GM19468 (cell line): ENCODE data around the gene RPS29.
"Not testable (repeated sequence)": the region's sequence is repeated elsewhere in the genome, so short reads cannot be mapped to it uniquely, and the experiment has no call there.

ENCODE experiments used
- ATAC-seq: cut with Tn5 transposase; IDR thresholded peaks from one replicate; pipeline ENCODE4 v1.9.1; 2021; ENCODE audit warnings: mild to moderate bottlenecking, moderate library complexity, moderate number of reproducible peaks; ENCODE audit not compliant: unreplicated experiment; ENCODE audit errors: extremely low read depth

RPS29 gene

GRCh38 chr14:49598485-49599300, 12.5 kb upstream of the RPS29 start, which contains the start of gene LRR1:
TSS of gene LRR1 (plus strand) at chr14:49598940. CDS start at chr14:49599021, 81 bp downstream.
- ATAC-seq: peak; percentile 14

GRCh38 chr14:49598189-49598484, 12.0 kb upstream of the RPS29 start:
- ATAC-seq: no peak

DNA sequence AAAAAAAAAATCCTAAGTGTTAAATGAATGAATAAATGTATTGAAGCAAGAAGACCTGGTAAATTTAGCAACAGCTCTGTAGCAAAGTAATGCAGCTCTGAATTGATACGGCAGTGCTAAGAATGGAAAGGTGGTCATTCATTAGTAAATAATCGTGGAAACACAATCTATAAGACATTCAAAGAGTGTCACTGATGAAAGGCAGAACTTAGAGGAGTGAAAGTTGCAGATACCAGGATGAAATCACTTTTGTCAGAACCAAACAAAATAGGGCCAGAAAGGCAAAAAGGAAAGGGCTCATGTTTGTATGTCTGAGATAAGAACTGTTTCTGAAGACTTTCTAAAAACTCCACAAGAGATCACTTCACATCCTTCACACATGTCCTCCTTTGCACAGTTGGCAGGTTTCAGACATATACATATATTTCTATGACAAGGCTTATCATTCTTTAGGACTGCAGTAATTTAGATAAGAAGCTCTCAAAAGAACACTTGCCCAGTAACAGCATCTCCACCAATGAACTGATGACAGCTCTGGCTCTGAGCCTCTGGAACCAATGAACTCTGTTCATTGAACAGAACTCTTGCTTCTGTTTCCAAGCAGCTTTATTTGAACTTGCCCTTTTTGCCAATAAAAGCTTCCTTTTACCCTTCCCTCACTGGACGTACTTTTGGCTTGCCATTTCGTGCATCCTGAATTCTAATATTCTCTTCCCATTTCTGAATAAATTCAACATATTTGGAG, 8.3 kb upstream of the RPS29 start:
- no peak for ATAC-seq

- ATAC-seq: no peak
Observed at GRCh38 chr14:49593016-49593415, 6.8 kb upstream of the RPS29 start.

- ATAC-seq: no peak
Observed at GRCh38 chr14:49589387-49589786, 3.2 kb upstream of the RPS29 start.

GRCh38 chr14:49586673-49587460, 687 bp upstream of the RPS29 start:
- peak; percentile 14 for ATAC-seq

DNA sequence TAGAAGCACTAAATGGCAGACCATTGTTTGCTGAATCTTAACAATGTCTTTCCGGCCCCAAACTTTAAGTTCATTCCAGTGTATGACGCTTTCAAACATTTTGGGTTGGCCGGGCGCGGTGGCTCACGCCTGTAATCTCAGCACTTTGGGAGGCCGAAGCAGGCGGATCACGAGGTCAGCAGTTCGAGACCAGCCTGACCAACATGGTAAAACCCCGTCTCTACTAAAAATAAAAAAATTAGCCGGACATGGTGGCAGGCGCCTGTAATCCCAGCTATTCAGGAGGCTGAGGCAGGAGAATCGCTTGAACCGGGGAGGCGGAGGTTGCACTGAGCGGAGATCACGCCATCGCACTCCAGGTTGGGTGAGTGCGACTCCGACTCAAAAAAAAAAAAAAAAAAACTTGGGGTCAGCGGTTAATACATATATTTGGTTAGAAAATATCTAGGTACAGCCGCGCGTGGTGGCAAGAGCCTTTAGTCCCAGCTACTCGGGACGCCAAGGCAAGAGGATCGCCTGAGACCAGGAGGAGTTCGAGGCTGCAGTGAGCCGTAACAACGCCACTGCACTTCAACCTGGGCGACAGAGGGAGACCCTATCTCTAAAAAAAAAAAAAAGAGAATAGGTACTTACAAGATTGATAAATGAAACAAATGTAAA, 1.1 kb downstream of the RPS29 start:
- not testable (repeated sequence) for ATAC-seq

DNA sequence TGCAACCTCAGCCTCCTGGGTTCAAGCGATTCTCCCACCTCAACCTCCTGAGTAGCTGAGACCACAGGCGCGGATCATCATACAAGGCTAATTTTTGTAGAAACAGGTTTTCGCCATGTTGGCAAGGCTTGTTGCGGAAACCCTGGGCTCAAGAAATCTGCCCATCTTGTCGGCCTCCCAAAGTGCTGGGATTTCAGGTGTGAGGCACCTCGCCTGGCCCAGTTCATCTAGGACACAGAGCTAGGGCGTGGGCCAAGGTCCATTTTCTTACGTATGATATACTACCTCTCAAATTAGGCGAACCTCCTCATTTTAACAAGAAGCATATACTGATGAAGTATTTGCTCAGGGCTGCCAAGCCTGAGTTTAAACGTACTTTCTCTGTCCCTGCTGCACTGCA, 2.1 kb downstream of the RPS29 start:
- ATAC-seq: no peak

DNA sequence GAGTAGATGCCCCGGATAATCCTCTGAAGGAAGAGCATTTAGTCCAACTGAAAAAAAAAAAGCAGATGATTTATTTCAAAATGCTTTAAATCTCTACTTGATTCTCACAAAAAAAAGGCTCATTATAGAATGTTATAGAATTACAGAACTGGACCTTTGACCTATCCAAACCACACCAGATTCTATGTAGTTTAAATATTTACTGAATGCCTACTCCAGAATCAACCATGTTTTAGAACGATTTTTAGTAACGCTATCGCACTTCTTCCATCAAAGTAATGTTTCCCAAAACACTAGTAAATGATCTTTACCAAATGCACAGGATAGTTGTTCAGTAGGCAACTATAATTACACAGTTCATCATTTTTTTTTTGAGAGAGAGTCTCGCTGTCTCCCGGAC, 2.6 kb downstream of the RPS29 start:
- ATAC-seq: no peak

DNA sequence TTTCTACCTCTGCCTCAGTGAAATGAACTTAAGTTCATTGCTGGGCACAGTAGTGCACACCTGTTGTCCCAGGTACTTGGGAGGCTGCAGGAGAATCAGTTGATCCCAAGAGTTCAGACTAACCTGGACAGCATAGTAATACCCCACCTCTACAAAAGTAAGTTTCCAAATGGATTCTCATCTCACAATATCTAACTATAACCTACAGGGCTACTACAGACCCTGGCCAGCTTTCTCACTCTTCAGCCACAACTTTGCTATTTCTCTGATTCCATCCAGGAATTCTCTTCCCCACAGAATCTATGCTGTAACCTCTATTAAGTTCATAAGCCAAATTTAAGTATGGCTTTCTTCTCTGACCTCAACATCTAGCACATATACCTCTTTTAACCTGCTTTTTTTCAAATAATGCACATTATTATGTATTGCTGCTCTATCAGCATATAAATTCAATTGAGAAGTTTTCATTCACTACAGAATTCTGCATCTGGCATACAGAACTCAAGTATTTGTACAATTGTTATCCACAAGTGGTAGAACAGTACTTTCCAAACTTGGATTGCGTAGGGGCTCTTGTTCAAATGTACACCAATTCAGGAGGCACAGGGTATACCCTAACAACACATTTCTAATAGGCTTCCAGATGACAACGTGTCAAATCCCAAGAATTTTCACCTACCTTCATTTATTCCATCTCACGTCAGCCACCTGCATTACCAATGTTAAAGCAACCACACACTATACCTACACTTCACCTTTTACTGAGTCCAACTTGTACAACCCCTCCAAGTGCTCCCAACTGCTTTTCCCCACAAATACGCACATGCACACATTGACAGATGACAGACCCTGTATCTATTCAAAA, 3.8 kb downstream of the RPS29 start:
- ATAC-seq: no peak

DNA sequence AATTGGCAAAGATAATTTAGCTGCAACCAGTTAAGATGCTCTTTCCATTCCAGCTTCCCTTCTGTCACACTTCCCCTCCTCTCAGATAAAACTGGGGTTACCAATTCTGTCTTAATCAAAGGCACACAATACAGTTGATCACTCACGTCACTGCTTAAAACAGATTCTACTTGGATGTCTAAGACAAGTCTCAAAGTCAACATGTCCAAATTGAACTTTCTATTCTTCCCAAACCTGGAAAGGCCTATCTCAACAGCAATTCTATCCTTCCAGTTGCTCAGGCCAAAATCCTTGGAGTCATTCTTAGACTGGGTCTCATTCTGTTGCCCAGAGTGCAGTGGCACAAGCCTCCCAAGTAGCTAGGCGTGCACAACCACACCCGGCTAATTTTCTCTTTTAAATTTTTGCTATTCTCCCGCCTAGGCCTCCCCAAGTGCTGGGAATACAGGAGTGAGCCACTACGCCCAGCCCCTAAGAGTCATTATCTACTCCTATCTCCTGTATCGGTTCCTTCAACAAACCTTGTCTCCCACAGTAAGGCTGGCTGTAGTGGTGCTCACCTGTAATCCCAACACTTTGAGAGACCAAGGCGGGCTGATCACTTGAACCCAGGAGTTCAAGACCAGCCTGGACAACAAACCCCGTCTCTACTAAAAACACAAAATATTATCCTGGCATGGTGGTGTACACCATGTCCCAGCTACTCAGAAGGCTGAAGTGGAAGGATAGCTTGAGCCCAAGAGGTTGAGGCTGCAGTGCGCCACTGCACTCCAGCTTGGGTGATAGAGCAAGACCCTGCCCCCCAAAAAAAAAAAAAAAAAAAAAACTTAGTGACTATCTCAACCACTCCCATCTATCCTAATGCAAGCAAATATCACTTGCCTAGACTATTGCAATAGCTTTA, 4.7 kb downstream of the RPS29 start:
- ATAC-seq: no peak

- ATAC-seq: no peak
Observed at GRCh38 chr14:49579841-49580240, 6.3 kb downstream of the RPS29 start.

- no peak for ATAC-seq
Observed at GRCh38 chr14:49578141-49578540, 8.0 kb downstream of the RPS29 start.

DNA sequence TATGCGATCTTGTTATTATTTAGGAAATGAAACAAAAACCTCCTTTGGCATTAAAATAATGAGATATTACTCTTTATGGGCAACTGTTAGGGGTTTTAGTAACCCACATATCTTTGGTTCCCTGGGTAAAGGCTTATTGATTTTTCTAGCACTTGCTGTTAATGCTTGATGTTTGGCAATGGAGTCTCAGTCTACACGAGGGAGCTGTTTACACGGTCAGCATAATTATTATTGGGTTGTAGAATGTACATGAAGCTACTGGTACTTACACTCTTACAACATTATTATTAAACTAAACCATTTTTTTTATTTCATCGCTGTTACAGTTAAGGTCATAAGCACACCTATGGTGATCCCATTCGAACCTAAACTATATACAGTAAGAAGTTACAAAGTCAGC, 12.1 kb downstream of the RPS29 start:
- no peak for ATAC-seq

- no peak for ATAC-seq
Observed at GRCh38 chr14:49569281-49569680, 16.9 kb downstream of the RPS29 start.

DNA sequence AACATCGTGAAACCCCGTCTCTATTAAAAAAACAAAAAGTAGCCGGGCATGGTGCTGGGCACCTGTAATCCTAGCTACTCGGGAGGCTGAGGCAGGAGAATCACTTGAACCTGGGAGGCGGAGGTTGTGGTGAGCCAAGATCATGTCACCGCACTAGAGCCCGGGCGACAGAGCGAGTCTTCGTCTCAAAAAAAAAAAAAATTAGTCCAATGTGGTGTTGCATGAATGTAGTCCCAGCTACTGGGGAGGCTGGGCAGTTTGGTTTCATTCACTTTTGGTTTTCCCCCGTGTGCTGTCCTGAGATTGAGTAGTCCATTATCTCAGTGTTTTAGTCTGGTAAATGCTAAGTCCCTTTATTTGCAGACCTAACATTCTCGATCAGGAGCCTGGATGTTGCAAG, 19.5 kb downstream of the RPS29 start:
- ATAC-seq: no peak

DNA sequence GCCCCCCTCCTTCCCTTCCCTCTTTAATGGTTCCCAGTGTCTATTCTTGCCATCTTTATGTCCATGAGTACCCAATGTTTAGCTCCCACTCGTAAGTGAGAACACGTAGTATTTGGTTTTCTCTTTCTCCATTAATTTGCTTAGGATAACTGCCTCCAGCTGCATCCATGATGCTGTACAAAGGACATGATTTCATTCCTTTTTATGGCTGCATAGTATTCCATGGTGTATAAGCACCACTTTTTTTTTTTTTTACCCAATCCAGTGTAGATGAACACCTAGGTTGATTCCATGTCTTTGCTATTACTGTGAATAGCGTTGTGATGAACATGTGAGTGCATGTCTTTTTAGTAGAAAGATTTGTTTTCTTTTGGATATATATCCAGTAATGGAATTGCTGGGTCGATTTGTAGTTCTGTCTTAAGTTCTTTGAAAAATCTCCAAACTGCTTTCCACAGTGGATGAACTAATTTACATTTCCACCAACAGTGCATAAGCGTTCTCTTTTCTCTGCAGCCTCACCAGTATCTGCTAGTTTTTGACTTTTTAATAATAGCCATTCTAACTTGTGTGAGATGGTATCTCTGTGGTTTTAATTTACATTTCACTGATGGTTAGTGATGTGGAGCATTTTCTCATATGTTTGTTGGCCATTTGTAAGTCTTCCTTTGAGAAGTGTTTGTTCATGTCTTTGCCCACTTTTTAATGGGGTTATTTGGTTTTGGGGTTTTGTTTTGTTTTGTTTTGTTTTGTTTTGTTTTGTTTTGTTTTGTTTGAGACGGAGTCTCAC, 26.0 kb downstream of the RPS29 start:
- no peak for ATAC-seq

- no peak for ATAC-seq
Observed at GRCh38 chr14:49553892-49554291, 32.3 kb downstream of the RPS29 start.
